ENCODE measurements around the gene POLD4. TPM values are rescaled to one million over a fixed set of nuclear protein-coding genes. Genes with fewer than 3 reads are reported as not detected.
A peak's percentile ranks its signal among the peaks of the same experiment; 100 is the strongest.
"Not testable (repeated sequence)": the region's sequence is repeated elsewhere in the genome, so short reads cannot be mapped to it uniquely, and the experiment has no call there.

Gene POLD4
- polyA plus RNA-seq (2011; rRNA removed): 45.9 and 70.6 TPM in 2 replicates
- 8.0 and 12.0 TPM in 2 replicates for polyA minus RNA-seq (2011; rRNA and poly(A)+ RNA removed)

GRCh38 chr11:67353317-67354074 is at the start of gene POLD4:
Gene POLD4 (minus strand): TSS chr11:67353546. CDS start chr11:67353399, 147 bp downstream.
- Histone ChIP-seq H3K9me3 (ENCODE audit: control insufficient read depth, insufficient read depth, low read length) (no peaks in the 10 kb centered on the region; the same call in 1 of the 2 replicates), H3K27ac (ENCODE audit: low read depth, low read length) (peak within 1 kb of the TSS; percentile 97), H3K4me3 (ENCODE audit: low read depth, low read length) (peak within 1 kb of the TSS; percentile 83), H3K27me3 (ENCODE audit: control insufficient read depth, insufficient read depth, low read length) (no peaks in the 10 kb centered on the region)
- POLR2A ChIA-PET: interaction anchor here (1.0 to 8.7 kb wide), 9 partner anchors 13 to 48 kb away, joined by 3 to 106 read pairs (median 5); partner anchors contain the start of genes CLCF1, PPP1CA and RAD9A
- TF ChIP-seq CTCF (IDR thresholded peaks at IDR 0.05; ENCODE audit: low read depth, low read length): no peak
- peak; percentile 86 for DNase-seq (ENCODE audit: low read depth, low spot score)
- CTCF ChIA-PET: interaction anchor here (1.7 to 19.6 kb wide), 5 partner anchors 8 to 90 kb away, joined by 4 to 716 read pairs (median 23); partner anchors contain the start of genes CLCF1, PPP1CA and RAD9A

GRCh38 chr11:67403085-67403484 is 49.7 kb upstream of the POLD4 start:
- POLR2A ChIA-PET: interaction anchor here (0.7 kb wide), 1 partner anchor 36 kb away, joined by 5 read pairs; no protein-coding TSS in a partner anchor
- DNase-seq (ENCODE audit: low read depth, low spot score): not testable (repeated sequence)
- CTCF ChIA-PET: interaction anchor here (1.9 to 3.1 kb wide), 2 partner anchors 51 to 80 kb away, joined by 8 to 23 read pairs; partner anchors contain the start of genes AIP and POLD4

DNA sequence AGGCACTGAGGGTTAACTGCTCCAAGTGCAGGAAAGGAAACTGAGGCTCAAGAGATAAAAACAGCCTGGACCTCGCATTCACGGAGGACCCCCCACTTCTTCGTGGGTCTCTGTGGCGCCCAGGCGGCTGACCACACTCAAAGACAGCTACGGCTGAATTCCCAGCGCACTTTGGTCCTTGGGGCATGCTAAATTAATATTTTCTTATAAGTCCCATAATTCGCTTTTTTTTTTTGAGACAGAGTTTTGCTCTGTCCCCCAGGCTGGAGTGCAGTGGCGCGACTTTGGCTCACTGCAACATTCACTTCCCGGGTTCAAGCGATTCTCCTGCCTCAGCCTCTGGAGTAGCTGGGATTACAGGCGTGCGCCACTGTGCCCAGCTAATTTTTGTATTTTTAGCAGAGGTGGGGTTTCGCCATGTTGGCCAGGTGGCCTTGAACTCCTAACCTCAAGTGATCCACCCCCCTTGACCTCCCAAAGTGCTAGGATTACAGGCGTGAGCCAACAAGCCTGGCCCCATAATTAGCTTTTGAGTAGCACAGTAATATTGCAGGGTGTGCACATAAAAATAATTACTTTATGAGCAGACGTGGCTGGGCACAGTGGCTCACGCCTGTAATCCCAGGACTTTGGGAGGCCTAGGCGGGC is 49.0 kb upstream of the POLD4 start:
- POLR2A ChIA-PET: interaction anchor here (0.7 to 2.5 kb wide), 10 partner anchors 9 to 181 kb away, joined by 3 to 30 read pairs (median 6); partner anchors contain the start of genes GSTP1, POLD4, RAD9A and RPS6KB2

More at GRCh38 chr11:67403085-67403484, 49.7 kb upstream of the POLD4 start:
- not testable (repeated sequence) for H3K27ac ChIP-seq (ENCODE audit: low read depth, low read length); H3K9me3 ChIP-seq (ENCODE audit: control insufficient read depth, insufficient read depth, low read length); H3K4me3 ChIP-seq (ENCODE audit: low read depth, low read length); H3K27me3 ChIP-seq (ENCODE audit: control insufficient read depth, insufficient read depth, low read length)

DNA sequence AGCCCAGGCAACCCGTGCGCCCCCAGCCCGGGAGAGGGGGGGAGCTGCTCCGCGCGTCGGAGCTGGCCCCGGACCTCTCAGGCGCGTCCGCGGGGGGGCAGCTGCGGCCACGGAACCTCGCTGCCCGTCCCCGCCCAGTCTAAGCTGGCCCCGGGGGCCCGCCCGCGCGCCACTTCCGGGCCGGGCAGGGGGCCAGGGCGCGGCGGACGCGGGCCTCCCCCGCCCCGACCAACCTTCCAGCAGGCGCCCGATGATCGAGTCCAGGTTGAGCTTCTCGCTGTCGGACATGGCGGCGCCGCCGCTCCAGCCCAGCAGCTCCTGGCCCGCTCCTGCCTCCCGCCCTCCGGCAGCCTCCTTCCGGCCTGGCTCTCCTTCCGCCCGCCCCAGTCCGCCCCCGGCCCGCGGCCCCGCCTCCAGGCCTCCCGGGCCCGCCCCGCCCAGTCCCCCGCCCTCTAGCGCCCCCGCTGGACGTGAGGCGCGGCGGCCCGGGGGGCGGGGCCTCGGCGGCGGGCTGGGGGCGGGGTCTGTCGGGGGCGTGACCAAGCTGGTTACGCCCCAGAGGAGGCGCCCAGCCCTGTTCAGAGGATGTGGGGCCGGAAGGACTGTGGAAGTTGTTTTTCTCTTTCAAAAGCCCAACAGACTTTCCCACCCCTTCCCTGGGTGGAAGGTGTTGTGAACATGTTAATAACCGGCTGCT is 48.3 kb upstream of the POLD4 start, which contains the start of gene PPP1CA:
Gene PPP1CA (minus strand): TSS at position 364 of the 697 bp plus-strand sequence. CDS start 76 bp downstream, at position 288.
- peak within 1 kb of the TSS; percentile 82 for H3K27ac ChIP-seq (ENCODE audit: low read depth, low read length)
- 0 out of 2 replicates have a peak, but pooled peaks have one; percentile 7 for TF ChIP-seq CTCF (IDR thresholded peaks at IDR 0.05; ENCODE audit: low read depth, low read length)
- peak within 1 kb of the TSS; percentile 91 for H3K4me3 ChIP-seq (ENCODE audit: low read depth, low read length)
- peak; percentile 65 for DNase-seq (ENCODE audit: low read depth, low spot score)
- peaks cover 3% of the 10 kb centered on the region; the same call in 1 of the 2 replicates for H3K9me3 ChIP-seq (ENCODE audit: control insufficient read depth, insufficient read depth, low read length)
- no peaks in the 10 kb centered on the region for H3K27me3 ChIP-seq (ENCODE audit: control insufficient read depth, insufficient read depth, low read length)
- ChIA-PET POLR2A (interaction anchor here (0.7 to 2.5 kb wide), 16 partner anchors 10 to 182 kb away, joined by 3 to 30 read pairs (median 4); partner anchors contain the start of genes AIP, CLCF1, GSTP1 and POLD4), CTCF (interaction anchor here (0.6 to 3.1 kb wide), 36 partner anchors 9 to 207 kb away, joined by 3 to 23 read pairs (median 4); partner anchors contain the start of genes AIP, CDK2AP2, POLD4 and PTPRCAP)

More for the DNA sequence above, 49.0 kb upstream of the POLD4 start:
- not testable (repeated sequence) for H3K27me3 ChIP-seq (ENCODE audit: control insufficient read depth, insufficient read depth, low read length); DNase-seq (ENCODE audit: low read depth, low spot score); H3K9me3 ChIP-seq (ENCODE audit: control insufficient read depth, insufficient read depth, low read length)
- Histone ChIP-seq H3K27ac (ENCODE audit: low read depth, low read length) (peak overlapping the region; percentile 82), H3K4me3 (ENCODE audit: low read depth, low read length) (peak overlapping the region; percentile 56)
- CTCF ChIA-PET: interaction anchor here (0.6 to 3.1 kb wide), 26 partner anchors 9 to 105 kb away, joined by 3 to 23 read pairs (median 6); partner anchors contain the start of genes AIP, CDK2AP2, POLD4 and RAD9A

DNA sequence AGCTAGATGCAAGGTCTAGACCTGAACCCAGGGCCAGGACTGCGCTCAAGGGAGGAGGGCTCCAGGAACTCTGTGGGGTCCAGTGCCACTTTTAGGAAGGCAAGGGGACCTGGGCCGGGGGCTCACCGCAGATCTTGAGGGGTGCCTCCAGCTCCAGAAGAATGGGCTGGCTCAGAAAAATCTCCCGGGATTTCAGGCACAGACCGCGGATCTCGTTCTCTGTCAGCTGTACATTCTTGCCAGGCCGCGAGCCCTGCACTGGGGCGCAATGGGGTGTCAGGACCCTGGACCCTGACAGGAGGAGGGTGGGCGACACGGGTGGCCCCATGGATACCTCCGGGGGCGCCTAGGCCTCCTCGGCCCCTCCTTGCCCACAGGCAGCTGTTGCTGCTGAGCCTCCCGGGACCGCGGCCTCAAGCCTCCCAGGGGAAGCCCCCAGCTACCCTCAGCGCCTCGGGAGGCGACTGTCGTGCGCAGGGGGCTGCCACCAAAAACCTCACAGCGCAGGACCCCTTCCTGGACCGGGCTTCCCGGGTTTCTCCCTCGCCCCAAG is 47.7 kb upstream of the POLD4 start:
- CTCF ChIA-PET: interaction anchor here (0.6 to 3.1 kb wide), 28 partner anchors 10 to 208 kb away, joined by 3 to 23 read pairs (median 6); partner anchors contain the start of genes AIP, POLD4, PTPRCAP and RAD9A
- peak overlapping the region; percentile 91 for H3K4me3 ChIP-seq (ENCODE audit: low read depth, low read length)
- POLR2A ChIA-PET: interaction anchor here (0.6 to 2.5 kb wide), 15 partner anchors 9 to 182 kb away, joined by 3 to 30 read pairs (median 4); partner anchors contain the start of genes AIP, CLCF1, GSTP1 and POLD4
- H3K27me3 ChIP-seq (ENCODE audit: control insufficient read depth, insufficient read depth, low read length): no peaks in the 10 kb centered on the region
- TF ChIP-seq CTCF (IDR thresholded peaks at IDR 0.05; ENCODE audit: low read depth, low read length): no peak
- peak overlapping the region; percentile 73 for H3K27ac ChIP-seq (ENCODE audit: low read depth, low read length)
- DNase-seq (ENCODE audit: low read depth, low spot score): no peak
- H3K9me3 ChIP-seq (ENCODE audit: control insufficient read depth, insufficient read depth, low read length): peaks cover 3% of the 10 kb centered on the region; the same call in 1 of the 2 replicates

All from AG04450 (cell line).